Measurements from ENCODE around the gene CAB39L. TPM values are rescaled to one million over a fixed set of nuclear protein-coding genes. Genes with fewer than 3 reads are reported as not detected.
A peak's percentile ranks its signal among the peaks of the same experiment; 100 is the strongest.

Gene CAB39L
- total RNA-seq, 4 donors from 2014 or later = 4.7 to 14.4 (median 8.7) TPM

DNA sequence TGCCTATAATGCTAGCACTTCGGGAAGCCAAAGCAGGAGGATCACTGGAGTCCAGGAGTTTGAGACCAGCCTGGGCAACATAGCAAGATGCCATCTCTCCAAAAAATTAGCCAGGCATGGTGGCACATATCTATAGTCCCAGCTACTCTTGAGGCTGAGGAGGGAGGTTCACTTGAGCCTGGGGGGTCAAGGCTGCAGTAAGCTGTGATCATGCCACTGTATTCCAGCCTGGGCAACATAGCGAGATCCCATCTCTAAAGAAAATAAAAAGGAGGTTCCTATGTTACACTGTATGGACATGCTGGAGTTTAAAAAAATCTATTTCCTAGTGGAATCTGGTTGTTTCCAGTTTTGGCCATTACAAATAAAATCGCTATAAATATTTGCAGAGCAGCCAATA, 2.6 kb downstream of the CAB39L start:
- peaks cover 9 to 15% of the 10 kb centered on the region in 2 donors for H3K4me1 ChIP-seq
- DNase-seq = no peak
- in situ Hi-C loops (cut with MboI; ENCODE audit: low sequenced_read_pairs in 4 of 4) (loop anchor here in 1 of 4 donors (25.0 kb wide), 1 partner anchor 329 kb away; no protein-coding TSS in a partner anchor), intact Hi-C loops (cut with DNase I; ENCODE audit: low total_unique reads) (no loop called here)
- H3K9me3 ChIP-seq = no peaks in the 10 kb centered on the region
- ATAC-seq = no peak
- no peak for TF ChIP-seq POLR2A (IDR thresholded peaks at IDR 0.05)
- TF ChIP-seq, protein P1, sequence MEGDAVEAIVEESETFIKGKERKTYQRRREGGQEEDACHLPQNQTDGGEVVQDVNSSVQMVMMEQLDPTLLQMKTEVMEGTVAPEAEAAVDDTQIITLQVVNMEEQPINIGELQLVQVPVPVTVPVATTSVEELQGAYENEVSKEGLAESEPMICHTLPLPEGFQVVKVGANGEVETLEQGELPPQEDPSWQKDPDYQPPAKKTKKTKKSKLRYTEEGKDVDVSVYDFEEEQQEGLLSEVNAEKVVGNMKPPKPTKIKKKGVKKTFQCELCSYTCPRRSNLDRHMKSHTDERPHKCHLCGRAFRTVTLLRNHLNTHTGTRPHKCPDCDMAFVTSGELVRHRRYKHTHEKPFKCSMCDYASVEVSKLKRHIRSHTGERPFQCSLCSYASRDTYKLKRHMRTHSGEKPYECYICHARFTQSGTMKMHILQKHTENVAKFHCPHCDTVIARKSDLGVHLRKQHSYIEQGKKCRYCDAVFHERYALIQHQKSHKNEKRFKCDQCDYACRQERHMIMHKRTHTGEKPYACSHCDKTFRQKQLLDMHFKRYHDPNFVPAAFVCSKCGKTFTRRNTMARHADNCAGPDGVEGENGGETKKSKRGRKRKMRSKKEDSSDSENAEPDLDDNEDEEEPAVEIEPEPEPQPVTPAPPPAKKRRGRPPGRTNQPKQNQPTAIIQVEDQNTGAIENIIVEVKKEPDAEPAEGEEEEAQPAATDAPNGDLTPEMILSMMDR (IDR thresholded peaks at IDR 0.05 in 4 of 5, conservative IDR thresholded peaks at IDR 0.05 in 1 of 5) = no peak
- H3K27me3 ChIP-seq = no peaks in the 10 kb centered on the region
- no peak overlapping the region for H3K27ac ChIP-seq
- H3K36me3 ChIP-seq = no peaks in the 10 kb centered on the region
- no peak overlapping the region for H3K4me3 ChIP-seq

DNA sequence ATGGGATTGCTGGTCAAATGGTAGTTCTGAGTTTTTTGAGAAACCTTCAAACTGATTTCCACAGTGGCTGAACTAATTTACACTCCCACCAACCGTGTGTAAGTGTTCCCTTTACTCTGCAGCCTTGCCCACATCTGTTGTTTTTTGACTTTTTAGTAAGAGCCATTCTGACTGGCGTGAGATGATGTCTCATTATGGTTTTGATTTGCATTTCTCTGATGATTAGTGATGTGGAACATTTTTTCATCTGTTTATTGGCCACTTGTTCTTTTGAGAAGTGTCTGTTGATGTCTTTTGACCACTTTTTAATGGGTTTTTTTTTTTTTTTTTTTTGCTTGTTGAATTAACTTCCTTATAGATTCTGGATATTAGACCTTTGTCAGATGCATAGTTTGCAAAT, 4.3 kb downstream of the CAB39L start:
- H3K9me3 ChIP-seq = no peaks in the 10 kb centered on the region
- H3K27me3 ChIP-seq = no peaks in the 10 kb centered on the region
- no peak for DNase-seq
- intact Hi-C loops (cut with DNase I; ENCODE audit: low total_unique reads) (no loop called here), in situ Hi-C loops (cut with MboI; ENCODE audit: low sequenced_read_pairs in 4 of 4) (loop anchor here in 2 of 4 donors (5.0 to 25.0 kb wide), 3 partner anchors 135 to 327 kb away; no protein-coding TSS in a partner anchor)
- TF ChIP-seq, protein P1 (IDR thresholded peaks at IDR 0.05 in 4 of 5, conservative IDR thresholded peaks at IDR 0.05 in 1 of 5) = no peak
- no peak for TF ChIP-seq POLR2A (IDR thresholded peaks at IDR 0.05)
- peaks cover 0 to 3% of the 10 kb centered on the region in 2 donors for H3K4me1 ChIP-seq
- no peak for ATAC-seq
- no peak overlapping the region for H3K4me3 ChIP-seq
- H3K27ac ChIP-seq = no peak overlapping the region
- H3K36me3 ChIP-seq = no peaks in the 10 kb centered on the region

DNA sequence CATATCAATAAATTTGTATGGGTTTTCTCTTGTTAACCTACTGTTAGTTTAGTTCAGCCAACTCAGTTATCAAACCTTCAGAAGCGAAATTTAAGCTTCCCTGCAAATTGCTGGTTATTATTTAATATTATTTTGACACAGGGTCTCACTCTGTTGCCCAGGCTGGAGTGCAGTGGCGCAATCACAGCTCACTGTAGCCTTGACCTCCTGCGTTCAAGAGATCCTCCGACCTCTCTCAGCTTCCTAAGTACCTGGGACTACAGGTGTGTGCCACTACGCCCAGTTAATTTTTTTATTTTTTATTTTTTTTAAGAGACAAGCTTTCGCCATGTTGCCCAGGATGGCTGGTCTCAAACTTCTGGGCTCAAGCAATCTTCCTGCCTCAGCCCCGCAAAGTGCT, 6.2 kb downstream of the CAB39L start:
- intact Hi-C loops (cut with DNase I; ENCODE audit: low total_unique reads) = loop anchor here (1.0 kb wide), 1 partner anchor 136 kb away; no protein-coding TSS in a partner anchor

DNA sequence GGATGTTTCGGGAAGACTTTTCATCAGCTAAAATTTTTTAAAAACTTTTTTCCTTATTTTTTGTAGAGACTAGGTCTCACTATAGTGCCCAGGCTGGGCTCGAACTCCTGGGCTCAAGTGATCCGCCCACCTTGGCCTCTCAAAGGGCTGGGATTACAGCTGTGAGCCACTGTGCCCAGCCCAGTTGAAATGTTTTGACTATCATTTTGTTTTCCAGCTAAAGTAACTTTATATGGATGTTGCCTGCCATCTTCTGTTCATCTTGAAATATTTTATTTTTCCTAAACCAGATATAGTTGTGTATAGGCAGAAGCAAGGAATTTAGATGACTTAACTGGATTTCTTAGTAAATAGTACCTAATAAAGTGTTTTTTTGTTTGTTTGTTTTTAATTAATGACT, 7.0 kb downstream of the CAB39L start:
- ATAC-seq (peak; percentile 72 to 77), DNase-seq (peak in 1 of 2 donors; percentile 28)
- H3K27ac ChIP-seq = no peak overlapping the region
- H3K27me3 ChIP-seq = no peaks in the 10 kb centered on the region
- in situ Hi-C loops (cut with MboI; ENCODE audit: low sequenced_read_pairs in 4 of 4) (loop anchor here in 2 of 4 donors (5.0 to 25.0 kb wide), 3 partner anchors 132 to 325 kb away; no protein-coding TSS in a partner anchor), intact Hi-C loops (cut with DNase I; ENCODE audit: low total_unique reads) (loop anchor here (1.0 kb wide), 1 partner anchor 136 kb away; no protein-coding TSS in a partner anchor)
- H3K9me3 ChIP-seq = no peaks in the 10 kb centered on the region
- no peak for TF ChIP-seq POLR2A (IDR thresholded peaks at IDR 0.05)
- TF ChIP-seq, protein P1 (IDR thresholded peaks at IDR 0.05 in 4 of 5, conservative IDR thresholded peaks at IDR 0.05 in 1 of 5) = no peak
- peaks cover 0 to 12% of the 10 kb centered on the region in 2 donors for H3K36me3 ChIP-seq
- H3K4me1 ChIP-seq = no peaks in the 10 kb centered on the region
- H3K4me3 ChIP-seq = no peak overlapping the region

More for the DNA sequence above, 6.2 kb downstream of the CAB39L start:
- Histone ChIP-seq H3K9me3 (no peaks in the 10 kb centered on the region), H3K36me3 (peaks cover 0 to 4% of the 10 kb centered on the region in 2 donors), H3K27ac (no peak overlapping the region), H3K27me3 (no peaks in the 10 kb centered on the region), H3K4me1 (no peaks in the 10 kb centered on the region), H3K4me3 (no peak overlapping the region)
- in situ Hi-C loops (cut with MboI; ENCODE audit: low sequenced_read_pairs in 4 of 4) = loop anchor here in 2 of 4 donors (5.0 to 25.0 kb wide), 3 partner anchors 133 to 325 kb away; no protein-coding TSS in a partner anchor
- TF ChIP-seq, protein P1 (IDR thresholded peaks at IDR 0.05 in 4 of 5, conservative IDR thresholded peaks at IDR 0.05 in 1 of 5) = no peak
- TF ChIP-seq POLR2A (IDR thresholded peaks at IDR 0.05) = no peak
- ATAC-seq (no peak), DNase-seq (no peak)
